ENCODE measurements around the gene MCRIP2.

Gene MCRIP2

GRCh38 chr16:660459-661183 lies 19.0 kb downstream of the MCRIP2 start:
- TF ChIP-seq CTCF (IDR thresholded peaks at IDR 0.05; ENCODE audit: low read depth, low read length, missing control alignments): peak; percentile 65
- H3K36me3 ChIP-seq (replicated peaks): peaks cover 8% of the 10 kb centered on the region
- peak; percentile 63 for DNase-seq
- H3K4me3 ChIP-seq (ENCODE audit: low read depth, low read length): peak overlapping the region; percentile 26
- in situ Hi-C loops (cut with HindIII; ENCODE audit: low pct_ligation_motif_present, low sequenced_read_pairs): no loop called here
- no peak overlapping the region for H3K27ac ChIP-seq
- no peaks in the 10 kb centered on the region for H3K27me3 ChIP-seq (replicated peaks)

- no peak overlapping the region for H3K27ac ChIP-seq
- in situ Hi-C loops (cut with HindIII; ENCODE audit: low pct_ligation_motif_present, low sequenced_read_pairs): no loop called here
- peak; percentile 2 for TF ChIP-seq CTCF (IDR thresholded peaks at IDR 0.05; ENCODE audit: low read depth, low read length, missing control alignments)
- H3K4me3 ChIP-seq (ENCODE audit: low read depth, low read length): peak overlapping the region; percentile 15
- H3K27me3 ChIP-seq (replicated peaks): no peaks in the 10 kb centered on the region
- no peak for DNase-seq
- peaks cover 8% of the 10 kb centered on the region for H3K36me3 ChIP-seq (replicated peaks)
Observed at GRCh38 chr16:661184-661821, 19.7 kb downstream of the MCRIP2 start.

DNA sequence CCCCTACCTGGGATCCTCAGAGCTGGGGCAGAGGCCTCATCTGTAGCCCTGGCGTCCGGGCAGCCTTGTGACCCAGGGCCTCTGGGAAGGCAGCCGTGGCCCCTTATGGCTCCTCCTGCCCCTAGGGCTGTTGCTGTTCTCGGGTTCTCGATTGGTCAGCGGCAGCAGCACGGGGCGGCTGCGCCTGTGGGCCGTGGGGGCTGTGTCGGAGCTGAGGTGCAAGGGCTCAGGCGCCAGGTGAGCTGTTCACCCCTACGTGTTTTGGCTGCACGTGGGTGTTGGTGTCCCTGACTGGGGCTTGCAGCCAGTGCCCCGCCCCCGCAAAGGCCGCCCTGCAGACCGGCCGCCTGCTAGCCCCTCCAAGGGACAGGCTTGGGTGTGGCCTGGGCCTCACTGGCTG lies 20.5 kb downstream of the MCRIP2 start:
- no peak for DNase-seq

GRCh38 chr16:662597-662996 lies 21.0 kb downstream of the MCRIP2 start:
- no peak for DNase-seq
- TF ChIP-seq CTCF (IDR thresholded peaks at IDR 0.05; ENCODE audit: low read depth, low read length, missing control alignments): no peak
- no peak overlapping the region for H3K27ac ChIP-seq
- peaks cover 6% of the 10 kb centered on the region for H3K36me3 ChIP-seq (replicated peaks)
- H3K27me3 ChIP-seq (replicated peaks): no peaks in the 10 kb centered on the region
- no peak overlapping the region for H3K4me3 ChIP-seq (ENCODE audit: low read depth, low read length)
- in situ Hi-C loops (cut with HindIII; ENCODE audit: low pct_ligation_motif_present, low sequenced_read_pairs): no loop called here

More for the DNA sequence above, 20.5 kb downstream of the MCRIP2 start:
- Histone ChIP-seq H3K36me3 (replicated peaks) (peaks cover 6% of the 10 kb centered on the region), H3K4me3 (ENCODE audit: low read depth, low read length) (no peak overlapping the region), H3K27ac (no peak overlapping the region), H3K27me3 (replicated peaks) (no peaks in the 10 kb centered on the region)
- TF ChIP-seq CTCF (IDR thresholded peaks at IDR 0.05; ENCODE audit: low read depth, low read length, missing control alignments): no peak
- in situ Hi-C loops (cut with HindIII; ENCODE audit: low pct_ligation_motif_present, low sequenced_read_pairs): no loop called here

DNA sequence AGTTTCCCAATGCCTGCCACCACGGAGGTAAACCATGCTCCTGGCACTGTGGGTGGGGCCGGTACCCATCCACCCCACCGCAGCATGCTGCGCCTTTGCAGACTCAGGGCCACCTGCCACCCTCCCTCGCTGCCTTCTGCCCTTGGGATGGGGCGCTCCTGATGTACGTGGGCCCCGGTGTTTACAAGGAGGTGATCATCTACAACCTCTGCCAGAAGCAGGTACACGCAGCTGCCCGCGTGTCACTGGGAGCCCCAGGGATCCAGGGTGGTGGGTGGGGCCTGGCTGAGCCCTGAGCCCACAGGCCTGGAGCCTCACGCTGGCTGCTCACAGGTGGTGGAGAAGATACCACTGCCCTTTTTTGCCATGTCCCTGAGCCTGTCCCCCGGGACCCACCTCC lies 24.9 kb downstream of the MCRIP2 start:
- no peak for DNase-seq
- TF ChIP-seq CTCF (IDR thresholded peaks at IDR 0.05; ENCODE audit: low read depth, low read length, missing control alignments): no peak
- Histone ChIP-seq H3K27me3 (replicated peaks) (no peaks in the 10 kb centered on the region), H3K4me3 (ENCODE audit: low read depth, low read length) (no peak overlapping the region), H3K27ac (no peak overlapping the region), H3K36me3 (replicated peaks) (peaks cover 24% of the 10 kb centered on the region)
- in situ Hi-C loops (cut with HindIII; ENCODE audit: low pct_ligation_motif_present, low sequenced_read_pairs): no loop called here
